Raji (cell line): ENCODE results near the gene EIF4EBP3.

ENCODE experiments used
- POLR2A ChIP-seq: IDR thresholded peaks from 2 replicates; pipeline ENCODE4 v1.6.1; 2011; ENCODE audit warnings: low read depth, low read length, control low read depth; ENCODE audit not compliant: insufficient read depth

The EIF4EBP3 gene

DNA sequence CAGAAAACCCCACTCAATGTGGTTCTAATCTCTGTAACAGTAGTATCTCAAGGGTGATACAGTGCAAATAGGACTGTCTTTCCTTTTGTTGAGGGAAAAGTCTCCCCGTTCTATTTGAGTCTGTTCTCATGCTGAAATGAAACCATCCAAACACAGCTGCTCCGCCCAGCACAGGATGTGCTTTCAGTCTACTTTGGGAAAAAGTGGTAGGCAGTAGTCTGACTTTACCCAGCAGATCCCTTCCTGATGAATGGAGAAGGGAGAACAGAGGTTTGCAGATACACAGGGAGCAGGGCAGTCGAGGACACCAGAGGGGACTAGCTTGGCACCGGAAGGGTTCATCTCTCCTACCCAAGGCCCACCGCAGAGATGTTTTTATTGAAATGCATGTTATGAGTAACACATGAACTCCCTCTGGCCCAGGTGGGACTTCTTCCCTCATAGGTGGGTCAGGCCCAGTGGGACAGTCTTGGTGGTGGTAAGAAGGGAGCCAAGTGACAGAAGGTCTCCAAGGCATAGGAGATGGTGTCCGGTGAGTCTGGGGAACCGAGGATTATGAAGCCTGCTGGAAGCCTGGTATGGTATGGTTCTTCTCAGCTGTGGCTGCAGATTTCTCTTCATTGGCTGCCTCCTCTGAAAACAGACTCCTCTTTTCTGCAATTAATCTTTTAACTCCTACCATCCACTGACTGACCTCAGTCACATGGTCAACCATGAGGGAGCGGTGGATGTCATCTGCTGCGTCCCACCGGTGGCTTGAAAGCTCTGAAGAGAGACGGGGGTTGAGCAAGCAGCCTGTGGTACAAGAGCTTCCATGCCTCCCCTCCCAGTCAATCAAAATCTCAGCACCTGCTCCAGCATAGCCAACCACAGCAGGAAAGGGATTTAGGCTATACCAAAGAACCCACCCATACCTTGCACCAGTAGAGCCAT, 3.0 kb downstream of the EIF4EBP3 start:
- no peak for TF ChIP-seq POLR2A

DNA sequence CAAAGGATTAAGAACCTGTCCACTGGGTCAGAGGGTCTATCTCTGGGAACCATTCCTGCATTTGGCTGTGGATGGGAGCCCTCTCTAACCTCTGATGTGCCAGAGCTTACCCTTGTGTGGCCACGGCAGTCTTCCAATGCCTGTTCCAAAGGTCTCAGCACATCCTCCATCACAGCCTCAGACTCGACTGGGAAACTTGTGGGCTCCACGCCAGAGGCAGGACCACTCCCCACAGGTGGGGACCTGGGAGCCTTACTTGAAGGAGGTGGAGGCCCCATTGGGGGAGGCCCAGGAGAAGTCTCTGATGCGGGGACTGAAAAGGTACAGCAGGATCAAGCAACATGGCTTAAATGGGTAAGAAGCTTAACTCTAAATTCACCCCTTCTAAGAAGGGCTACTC, 4.4 kb downstream of the EIF4EBP3 start:
- TF ChIP-seq POLR2A = no peak

DNA sequence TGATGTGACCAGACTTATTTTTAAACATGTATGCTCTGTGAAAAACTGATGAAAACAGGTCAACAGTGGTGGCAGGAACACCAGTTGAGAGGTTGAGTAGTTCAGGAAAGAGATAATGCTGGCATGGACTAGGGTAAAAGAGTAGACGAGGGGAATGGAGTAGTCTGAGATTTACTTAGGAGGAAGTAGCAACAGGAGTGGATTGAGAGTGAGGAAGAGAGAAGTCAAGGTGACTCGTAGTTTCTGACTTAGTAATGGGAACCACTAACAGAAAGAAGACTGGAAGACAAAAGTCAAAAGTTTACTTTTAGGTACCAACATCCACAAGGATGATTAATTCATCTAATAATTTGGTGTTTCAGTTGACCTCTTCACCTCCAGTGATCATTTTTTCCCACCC, 6.2 kb downstream of the EIF4EBP3 start:
- TF ChIP-seq POLR2A = no peak

DNA sequence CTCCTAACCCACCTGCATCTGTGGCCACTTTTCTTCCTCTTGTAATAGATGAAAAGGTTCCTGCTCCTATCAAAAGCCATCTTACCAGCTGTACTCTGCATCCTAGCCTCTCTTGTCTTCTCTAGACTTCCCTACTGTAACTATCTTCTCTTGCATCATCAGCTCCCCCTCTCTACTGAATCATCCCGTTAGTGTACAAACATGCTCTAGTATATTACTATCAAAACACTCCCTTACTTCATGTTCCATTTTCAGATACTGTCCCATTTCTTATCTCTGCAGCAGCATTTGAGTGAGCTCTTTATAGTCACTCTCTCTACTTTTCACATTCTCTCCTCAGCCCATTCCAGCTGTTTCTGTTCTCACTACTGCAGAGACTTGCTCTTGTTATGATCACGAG, 7.0 kb downstream of the EIF4EBP3 start:
- no peak for TF ChIP-seq POLR2A

DNA sequence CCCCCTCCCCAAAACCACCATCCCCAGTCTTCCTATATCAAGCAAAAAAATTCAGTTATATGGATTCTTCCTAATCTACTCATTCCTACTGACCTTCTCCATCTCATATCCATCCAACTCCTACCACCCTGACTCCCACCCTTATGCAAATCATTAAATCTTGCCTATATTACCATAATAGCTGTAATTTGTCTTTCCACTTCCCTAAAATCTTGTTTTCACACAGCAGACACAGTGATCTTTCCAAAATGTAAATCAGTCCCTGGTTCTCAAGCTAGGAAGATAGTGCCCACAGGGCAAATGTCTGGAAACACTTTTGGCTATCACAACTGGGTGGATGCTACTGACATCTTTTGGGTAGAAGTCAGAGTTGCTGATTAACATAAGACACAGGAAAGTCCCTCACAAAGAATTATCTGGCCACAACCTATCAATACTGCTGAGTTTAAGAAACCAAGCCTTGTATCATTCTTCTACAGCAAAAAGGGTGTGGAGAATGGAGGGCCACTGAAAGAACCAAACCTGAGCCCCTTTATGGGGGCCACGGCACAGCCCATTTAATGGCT, 8.4 kb downstream of the EIF4EBP3 start:
- TF ChIP-seq POLR2A = no peak; the same call in 1 of the 2 replicates

DNA sequence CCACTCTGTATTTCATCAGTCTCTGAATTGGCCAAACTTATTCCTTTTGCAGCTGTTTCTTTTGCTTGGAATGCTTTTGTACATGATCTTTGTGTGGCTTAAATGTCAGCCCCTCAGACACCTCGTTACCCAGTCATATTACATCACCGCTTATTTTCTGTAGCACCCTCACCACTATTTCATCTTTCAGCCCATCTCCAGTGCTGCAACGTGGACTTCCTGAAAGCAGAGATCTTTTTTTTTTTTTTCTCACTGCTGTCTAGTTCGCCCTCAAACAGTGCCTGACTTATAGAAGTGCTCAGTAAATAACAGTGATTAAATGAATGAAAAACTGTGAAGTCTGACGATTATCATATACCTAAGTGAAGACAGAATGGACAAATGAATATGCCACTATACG, 9.0 kb downstream of the EIF4EBP3 start:
- no peak for TF ChIP-seq POLR2A

DNA sequence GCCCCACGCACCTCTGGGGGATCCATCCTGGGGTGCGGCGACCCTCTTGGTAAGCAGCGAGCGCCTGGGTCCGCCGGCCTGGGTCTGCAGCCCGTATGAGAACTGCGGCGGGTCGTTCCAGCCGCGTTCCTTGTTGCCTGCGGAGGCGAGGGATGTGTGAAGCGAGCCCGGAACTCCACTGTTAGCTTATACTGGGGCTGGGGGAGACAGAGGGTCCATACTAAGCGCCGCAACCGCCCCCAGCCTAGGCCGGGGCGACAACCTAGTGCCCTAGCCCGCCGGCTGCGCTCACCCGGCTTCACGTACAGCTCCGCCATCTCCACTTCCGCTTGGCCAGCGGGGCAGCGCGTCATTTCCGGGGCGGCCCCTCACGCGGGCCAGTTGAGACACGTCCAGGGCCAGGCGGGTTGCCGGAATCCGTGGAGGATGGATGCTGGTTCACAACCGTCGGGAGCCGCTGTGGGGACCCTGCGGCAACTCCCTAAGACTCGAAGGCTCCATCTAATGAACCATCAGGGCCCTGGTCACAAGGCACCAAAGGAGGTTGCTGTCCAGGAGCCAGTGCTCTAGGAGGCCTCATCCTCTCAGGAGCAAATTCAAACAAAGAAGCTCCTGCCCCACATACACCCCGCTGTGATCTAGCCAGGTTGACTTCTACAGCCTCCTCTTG, 9.8 kb downstream of the EIF4EBP3 start, which contains the start of gene SRA1:
Gene SRA1, minus strand, starts transcription at position 338 of the 670 bp plus-strand sequence. Its CDS starts 21 bp downstream, at position 317.
- TF ChIP-seq POLR2A = peak; percentile 96

DNA sequence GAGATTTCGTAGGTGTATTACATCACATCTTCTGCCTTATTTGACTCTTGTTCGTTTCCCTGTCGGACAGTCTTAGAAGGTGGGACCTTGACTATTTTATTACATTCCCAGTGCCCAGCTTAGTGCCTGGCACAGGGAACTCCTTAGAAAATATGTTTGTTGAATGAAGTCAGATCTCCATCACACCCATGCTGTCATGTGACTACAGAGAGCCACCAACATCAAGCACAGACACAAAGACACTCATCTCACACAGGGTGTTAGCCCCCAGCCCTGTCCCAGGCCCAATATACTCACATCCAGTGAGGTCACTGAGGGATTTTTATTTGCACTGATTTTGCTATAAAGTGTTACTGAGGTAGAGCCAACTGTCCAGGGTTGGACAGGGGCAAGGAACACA, 10.5 kb downstream of the EIF4EBP3 start:
- TF ChIP-seq POLR2A = no peak

DNA sequence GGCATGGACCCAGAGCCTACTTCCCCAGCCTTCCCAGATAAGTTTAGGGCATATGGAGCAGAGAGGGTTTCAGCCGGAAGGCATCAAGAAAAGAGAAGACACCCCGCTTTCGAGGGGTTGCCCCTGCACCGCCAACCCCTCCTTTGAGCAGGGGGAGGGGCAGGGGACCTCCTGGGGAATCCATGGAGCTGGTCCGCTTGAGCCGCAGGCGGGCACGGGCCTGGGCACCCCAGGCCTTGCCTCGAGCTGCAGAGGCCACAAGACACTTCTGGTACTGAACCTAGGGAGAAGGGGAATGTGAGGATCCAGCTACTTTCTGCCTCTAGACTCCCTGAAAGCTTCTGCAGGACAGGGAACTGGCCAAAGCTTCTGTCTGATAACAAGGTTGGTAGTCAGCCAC, 11.1 kb downstream of the EIF4EBP3 start:
- TF ChIP-seq POLR2A = no peak

DNA sequence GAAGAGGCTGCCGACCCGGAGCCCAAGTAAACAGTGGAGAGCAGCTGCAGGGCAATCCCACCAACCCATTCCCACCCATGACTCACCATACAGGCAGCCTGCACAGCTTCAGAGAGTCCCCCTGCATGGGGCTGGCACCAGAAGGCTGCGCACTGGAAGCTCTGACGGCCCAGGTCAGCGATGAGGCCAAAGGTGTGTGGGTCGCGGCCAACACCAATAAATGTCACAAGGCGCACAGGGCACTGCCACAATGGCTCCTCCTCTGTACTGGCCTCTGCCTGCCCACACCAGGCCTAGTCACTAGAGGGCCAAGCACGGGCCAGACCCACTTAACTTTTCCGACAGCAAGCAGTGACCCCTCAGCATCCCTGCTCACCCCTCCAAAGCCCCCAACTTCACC, 12.8 kb downstream of the EIF4EBP3 start:
- no peak for TF ChIP-seq POLR2A

DNA sequence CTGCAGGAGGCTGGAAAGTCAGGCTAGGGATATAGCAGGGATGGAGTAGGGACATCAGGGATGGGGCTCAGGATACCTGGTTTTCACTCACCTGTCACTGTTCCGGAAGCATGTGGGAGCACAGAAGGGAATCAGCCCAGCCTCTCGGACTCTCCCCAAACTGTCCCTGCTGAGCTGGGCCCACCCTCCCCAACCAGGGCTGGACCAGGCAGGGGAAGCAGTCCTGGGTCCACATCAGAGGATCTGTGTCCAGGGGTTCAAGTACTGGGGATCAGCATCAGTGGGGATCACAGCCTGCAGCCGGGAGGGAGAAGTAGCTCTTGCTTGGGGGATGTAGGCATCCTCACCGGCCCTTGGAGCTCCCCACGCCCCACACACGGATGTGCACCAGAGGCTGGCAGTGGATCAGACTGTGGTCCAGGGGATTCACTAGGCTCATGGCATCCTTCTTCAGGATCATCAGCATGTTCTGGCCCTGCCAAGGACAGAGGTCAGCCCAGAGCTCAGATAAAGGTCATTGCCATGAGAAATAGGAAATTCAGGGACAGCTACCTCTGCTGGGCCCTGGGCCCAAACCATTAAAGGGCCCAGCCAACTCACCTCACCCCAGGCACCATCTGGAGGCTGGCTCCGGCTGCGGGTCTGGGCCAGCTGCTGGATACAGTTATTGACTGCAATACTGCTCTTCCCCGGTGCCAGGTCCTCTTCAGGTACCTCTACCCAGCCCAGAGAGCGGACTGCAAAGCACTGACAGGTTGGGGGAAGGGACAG, 14.5 kb downstream of the EIF4EBP3 start:
- no peak for TF ChIP-seq POLR2A

DNA sequence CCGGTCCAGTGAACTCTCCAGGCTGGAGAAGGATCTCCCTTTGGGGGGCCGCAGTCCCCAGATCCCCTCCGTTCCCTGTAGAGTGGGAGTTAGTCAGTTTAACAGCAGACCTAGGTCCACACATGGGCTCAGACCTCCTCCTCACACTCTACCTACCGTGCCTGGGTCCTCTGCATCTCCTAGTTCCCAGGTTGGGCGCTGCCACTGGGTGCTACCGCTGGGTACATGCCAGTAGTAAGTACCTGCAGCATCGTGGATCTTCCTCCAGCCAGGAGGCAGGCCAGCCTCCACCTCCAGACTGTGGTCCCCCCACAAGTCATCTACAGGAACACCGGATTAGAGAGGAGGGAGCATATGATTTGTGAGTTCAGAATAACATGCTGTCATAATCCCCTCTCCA, 16.1 kb downstream of the EIF4EBP3 start:
- TF ChIP-seq POLR2A = no peak

DNA sequence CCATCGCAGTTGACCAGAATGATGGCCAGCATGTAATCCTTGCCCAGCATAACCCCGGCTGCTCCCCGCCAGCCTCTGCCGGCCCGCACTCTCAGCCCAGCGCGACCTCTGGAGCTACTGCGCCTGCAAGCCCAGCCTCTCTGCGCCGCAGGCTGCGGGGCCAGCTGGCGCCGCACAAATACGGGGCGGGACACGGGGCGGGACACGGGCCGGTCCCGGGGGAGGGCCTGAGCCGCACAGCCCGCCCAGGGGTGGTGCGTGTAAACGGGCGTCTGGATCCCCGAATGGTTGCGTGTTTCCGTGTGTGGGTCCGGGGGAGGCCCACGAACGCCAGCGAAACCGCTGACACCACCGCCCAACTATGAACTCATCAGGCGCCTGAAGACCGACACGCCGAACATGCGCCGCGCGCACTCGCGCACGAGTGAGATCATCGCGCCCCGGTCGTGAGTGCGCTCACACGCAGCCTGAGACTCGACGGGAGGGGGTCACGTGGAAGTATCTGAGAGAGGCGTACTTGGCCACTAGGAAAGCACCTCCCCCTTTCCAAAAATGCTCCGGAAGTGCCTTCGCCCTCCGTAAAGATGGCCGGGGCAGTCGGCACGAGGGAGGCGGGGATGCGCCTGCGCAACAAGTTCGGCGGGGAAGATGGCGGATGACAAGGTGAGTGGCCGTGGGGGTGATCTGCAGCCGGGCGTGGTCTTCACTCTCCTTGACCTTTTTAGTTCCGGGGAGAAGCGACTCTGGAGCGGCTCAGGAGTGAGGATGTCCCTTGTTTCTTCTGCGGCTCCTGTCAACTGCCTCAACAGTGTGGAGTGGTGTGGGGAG, 16.9 kb downstream of the EIF4EBP3 start, which contains the start of the genes APBB3 and SLC35A4:
Gene APBB3, minus strand, starts transcription at position 403 of the 828 bp plus-strand sequence. Its CDS starts 353 bp downstream, at position 50.
Gene SLC35A4, plus strand, starts transcription at position 633 of the 828 bp plus-strand sequence. CDS start 2,342 bp downstream, outside the sequence.
- peak; percentile 83 for TF ChIP-seq POLR2A
